Common myeloid progenitor, CD34-positive (primary cell): ENCODE results near the gene UST.
A peak's percentile ranks its signal among the peaks of the same experiment; 100 is the strongest.
"Not testable (repeated sequence)": the region's sequence is repeated elsewhere in the genome, so short reads cannot be mapped to it uniquely, and the experiment has no call there.

Experiments used
- CTCF ChIA-PET: fragments of 350-600 bp; sonication (Branson Sonifier 250); formaldehyde crosslinking; loops from one replicate; lab custom pipeline; 2021; ENCODE audit warnings: antibody characterized with exemption; lab: Charles Lee
- POLR2A ChIA-PET: fragments of 350-600 bp; sonication (Branson Sonifier 250); formaldehyde crosslinking; loops from one replicate; lab custom pipeline; 2021; ENCODE audit warnings: antibody characterized with exemption; lab: Charles Lee
- DNase-seq, 3 donors: peaks; one replicate each; pipeline versions ENCODE4 v3.0.0 to v3.0.0-alpha.2; 2013
- H3K27ac ChIP-seq, 2 experiments: 1 replicate in 1 of 2; 2 replicates in 1 of 2; pipeline ENCODE4 v1.7.0; 2013; ENCODE audit warnings: inconsistent platforms in 2 of 2, low read length in 2 of 2, mild to moderate bottlenecking in 2 of 2, low read depth in 1 of 2, moderate library complexity in 1 of 2; ENCODE audit not compliant: severe bottlenecking in 2 of 2, insufficient read depth in 1 of 2, poor library complexity in 1 of 2
- H3K27me3 ChIP-seq, 5 experiments: replicated peaks in 2 of 5; 1 replicate in 3 of 5; 2 replicates in 2 of 5; pipeline versions ENCODE4 v1.6.1 to v1.7.0; 2013; ENCODE audit warnings: low read length in 4 of 5, mild to moderate bottlenecking in 2 of 5, moderate library complexity in 2 of 5, inconsistent platforms in 1 of 5; ENCODE audit not compliant: insufficient read depth in 5 of 5, control insufficient read depth in 4 of 5
- H3K36me3 ChIP-seq, 4 experiments: 1 replicate in 2 of 4; 2 replicates in 2 of 4; pipeline versions ENCODE4 v1.6.1 to v1.7.0; 2013; ENCODE audit warnings: low read length in 3 of 4, control low read depth in 1 of 4, mild to moderate bottlenecking in 1 of 4; ENCODE audit not compliant: control insufficient read depth in 4 of 4, insufficient read depth in 4 of 4
- H3K4me1 ChIP-seq, 4 experiments: 1 replicate in 3 of 4; 2 replicates in 1 of 4; pipeline versions ENCODE4 v1.6.1 to v1.7.1; 2013; ENCODE audit warnings: low read length in 3 of 4, mild to moderate bottlenecking in 3 of 4, control low read depth in 1 of 4, inconsistent platforms in 1 of 4, moderate library complexity in 1 of 4; ENCODE audit not compliant: control insufficient read depth in 4 of 4, insufficient read depth in 4 of 4; ENCODE audit errors: control extremely low read depth in 1 of 4
- H3K4me3 ChIP-seq, 7 experiments: 1 replicate in 4 of 7; 2 replicates in 3 of 7; pipeline versions ENCODE4 v1.5.1 to v1.7.0; 2013; ENCODE audit warnings: mild to moderate bottlenecking in 7 of 7, low read length in 6 of 7, moderate library complexity in 6 of 7, inconsistent platforms in 2 of 7, low read depth in 2 of 7, control low read depth in 1 of 7; ENCODE audit not compliant: insufficient read depth in 4 of 7, control insufficient read depth in 1 of 7; ENCODE audit errors: extremely low read depth in 1 of 7
- H3K9me3 ChIP-seq, 5 experiments: 1 replicate in 4 of 5; 2 replicates in 1 of 5; pipeline versions ENCODE4 v1.6.1 to v1.7.1; 2013; ENCODE audit warnings: low read length in 4 of 5, mild to moderate bottlenecking in 2 of 5, inconsistent platforms in 1 of 5, low read depth in 1 of 5, moderate library complexity in 1 of 5; ENCODE audit not compliant: control insufficient read depth in 4 of 5, insufficient read depth in 2 of 5; ENCODE audit errors: control extremely low read depth in 1 of 5
- WGBS: methylation state at CpG from one replicate; pipeline ENCODE4 v1.1.5; 2013; ENCODE audit not compliant: insufficient coverage; 5-methylcytosine and 5-hydroxymethylcytosine counted together

Gene UST

GRCh38 chr6:148869585-148869984, 122.8 kb downstream of the UST start:
- ChIA-PET POLR2A (no interaction called here), CTCF (no interaction called here)
- H3K9me3 ChIP-seq: no peaks in the 10 kb centered on the region
- no peak overlapping the region for H3K4me3 ChIP-seq
- no peak for DNase-seq
- peaks cover 0 to 3% (median 0%) of the 10 kb centered on the region in 4 experiments for H3K4me1 ChIP-seq
- H3K27me3 ChIP-seq: no peaks in the 10 kb centered on the region
- WGBS: 93% methylated on average over 3 of the region's 7 CpGs
- no peak overlapping the region for H3K27ac ChIP-seq
- H3K36me3 ChIP-seq: no peaks in the 10 kb centered on the region

- POLR2A ChIA-PET: no interaction called here
- H3K4me3 ChIP-seq: no peak overlapping the region
- peaks cover 0 to 3% (median 0%) of the 10 kb centered on the region in 4 experiments for H3K4me1 ChIP-seq
- 100% methylated on average over 4 of the region's 4 CpGs for WGBS
- H3K36me3 ChIP-seq: no peaks in the 10 kb centered on the region
- CTCF ChIA-PET: no interaction called here
- no peak for DNase-seq
- H3K27ac ChIP-seq: no peak overlapping the region
- no peaks in the 10 kb centered on the region for H3K9me3 ChIP-seq
- H3K27me3 ChIP-seq: no peaks in the 10 kb centered on the region
Observed at GRCh38 chr6:148873154-148873553, 126.3 kb downstream of the UST start.

DNA sequence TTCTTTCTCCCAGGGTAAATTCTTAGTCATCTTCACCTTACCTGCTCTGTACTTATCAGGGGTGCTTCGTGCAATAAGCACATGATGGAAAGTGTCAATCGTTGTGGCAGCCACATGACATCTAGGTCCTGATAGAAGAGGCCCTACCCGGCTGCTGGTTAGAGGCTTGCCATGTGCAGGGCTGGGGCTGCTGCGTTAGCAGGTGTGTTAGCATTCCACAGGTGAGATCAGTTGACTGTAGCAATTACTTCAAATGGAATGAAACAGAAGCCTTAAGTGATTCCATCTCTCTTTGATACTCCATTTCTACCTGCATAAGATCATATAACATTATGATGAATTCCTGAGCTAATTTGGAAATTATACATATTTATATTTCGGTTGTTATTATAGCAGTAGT, 127.0 kb downstream of the UST start:
- ChIA-PET CTCF (no interaction called here), POLR2A (no interaction called here)

GRCh38 chr6:148874698-148875293, 128.0 kb downstream of the UST start:
- CTCF ChIA-PET: no interaction called here
- Histone ChIP-seq H3K4me1 (peaks cover 0 to 3% (median 0%) of the 10 kb centered on the region in 4 experiments), H3K9me3 (no peaks in the 10 kb centered on the region), H3K27ac (no peak overlapping the region), H3K4me3 (no peak overlapping the region), H3K27me3 (no peaks in the 10 kb centered on the region), H3K36me3 (no peaks in the 10 kb centered on the region)
- WGBS: 77% methylated on average over 8 of the region's 9 CpGs
- POLR2A ChIA-PET: no interaction called here
- DNase-seq: peak in 1 of 3 donors; percentile 45

More for the DNA sequence above, 127.0 kb downstream of the UST start:
- no peaks in the 10 kb centered on the region for H3K27me3 ChIP-seq
- no peak for DNase-seq
- no peak overlapping the region for H3K27ac ChIP-seq
- no peaks in the 10 kb centered on the region for H3K9me3 ChIP-seq
- H3K4me1 ChIP-seq: peaks cover 0 to 3% (median 0%) of the 10 kb centered on the region in 4 experiments
- no peak overlapping the region for H3K4me3 ChIP-seq
- no peaks in the 10 kb centered on the region for H3K36me3 ChIP-seq
- 97% methylated on average over 3 of the region's 5 CpGs for WGBS

- H3K27ac ChIP-seq: no peak overlapping the region
- no peak overlapping the region for H3K4me3 ChIP-seq
- no peaks in the 10 kb centered on the region for H3K36me3 ChIP-seq
- DNase-seq: peak in 2 of 3 donors; percentile 52 to 60
- 79% methylated on average over 5 of the region's 5 CpGs for WGBS
- ChIA-PET POLR2A (no interaction called here), CTCF (no interaction called here)
- peaks cover 0 to 6% (median 0%) of the 10 kb centered on the region in 4 experiments for H3K4me1 ChIP-seq
- no peaks in the 10 kb centered on the region for H3K9me3 ChIP-seq
- H3K27me3 ChIP-seq: no peaks in the 10 kb centered on the region
Observed at GRCh38 chr6:148878683-148879082, 131.9 kb downstream of the UST start.

DNA sequence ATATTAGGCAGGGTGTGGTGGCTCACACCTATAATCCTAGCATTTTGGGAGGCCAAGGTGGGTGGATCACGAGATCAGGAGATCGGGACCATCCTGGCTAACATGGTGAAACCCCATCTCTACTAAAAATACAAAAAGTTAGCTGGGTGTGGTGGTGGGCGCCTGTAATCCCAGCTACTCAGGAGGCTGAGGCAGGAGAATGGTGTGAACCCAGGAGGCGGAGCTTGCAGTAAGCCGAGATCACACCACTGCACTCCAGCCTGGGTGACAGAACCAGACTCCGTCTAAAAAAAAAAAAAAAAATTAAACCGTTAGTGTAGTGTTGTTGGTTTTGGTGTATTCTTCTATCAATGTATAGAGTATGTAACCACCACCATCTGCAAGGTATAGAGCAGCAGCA, 133.9 kb downstream of the UST start:
- H3K9me3 ChIP-seq, H3K4me3 ChIP-seq, H3K27me3 ChIP-seq, H3K27ac ChIP-seq, DNase-seq, H3K36me3 ChIP-seq, POLR2A ChIA-PET: not testable (repeated sequence)
- WGBS: 100% methylated on average over 1 of the region's 7 CpGs
- CTCF ChIA-PET: interaction anchor here (1.1 kb wide), 1 partner anchor 38 kb away, joined by 3 read pairs; no protein-coding TSS in a partner anchor
- peaks cover 0 to 16% (median 4%) of the 10 kb centered on the region in 4 experiments for H3K4me1 ChIP-seq

DNA sequence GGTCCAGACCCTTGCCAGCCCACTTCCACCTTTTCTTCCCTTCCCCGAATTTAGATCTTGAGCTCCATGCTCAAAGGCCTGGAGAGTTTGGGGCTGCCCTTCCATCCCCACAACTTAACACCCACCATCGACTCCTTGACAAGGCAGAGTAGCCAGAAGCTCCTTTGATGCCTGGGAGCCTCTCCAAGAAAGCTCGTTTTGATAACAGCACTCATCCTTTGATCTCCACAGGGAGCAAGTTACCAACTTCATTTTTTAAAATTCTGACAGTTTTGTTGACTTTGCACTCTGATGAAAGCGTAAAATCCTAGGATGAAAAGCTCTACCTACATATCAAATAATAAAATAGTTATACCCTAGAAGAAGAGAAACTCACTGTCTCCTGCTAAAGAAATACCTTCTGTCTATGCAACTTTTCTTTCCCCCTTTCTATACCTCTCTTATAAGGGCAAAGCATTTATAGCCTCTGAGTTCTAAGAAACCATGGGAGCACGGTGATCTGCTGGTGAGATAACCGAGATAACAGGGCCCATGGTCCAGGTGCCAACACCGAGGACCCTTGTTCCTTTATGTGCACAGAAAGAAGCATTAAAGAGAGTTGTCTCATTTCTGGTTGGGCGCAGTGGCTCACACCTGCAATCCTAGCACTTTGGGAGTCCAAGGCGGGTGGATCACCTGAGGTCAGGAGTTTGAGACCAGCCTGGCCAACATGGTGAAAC, 134.9 kb downstream of the UST start:
- Histone ChIP-seq H3K9me3 (no peaks in the 10 kb centered on the region), H3K36me3 (no peaks in the 10 kb centered on the region), H3K4me3 (no peak overlapping the region), H3K27ac (no peak overlapping the region), H3K27me3 (no peaks in the 10 kb centered on the region), H3K4me1 (peaks cover 0 to 25% (median 6%) of the 10 kb centered on the region in 4 experiments)
- WGBS: 86% methylated on average over 8 of the region's 9 CpGs
- POLR2A ChIA-PET: no interaction called here
- CTCF ChIA-PET: interaction anchor here (1.1 kb wide), 1 partner anchor 39 kb away, joined by 3 read pairs; no protein-coding TSS in a partner anchor
- DNase-seq: no peak
